Measurements from ENCODE around the gene TMEM245.
A peak's percentile ranks its signal among the peaks of the same experiment; 100 is the strongest.

TMEM245 gene

GRCh38 chr9:109020581-109021511 is 98.9 kb downstream of the TMEM245 start:
- DNase-seq (ENCODE audit: low read depth): no peak

- DNase-seq (ENCODE audit: low read depth): no peak
Measured at GRCh38 chr9:109020113-109020512, 99.6 kb downstream of the TMEM245 start.

GRCh38 chr9:109019420-109019819 is 100.3 kb downstream of the TMEM245 start:
- DNase-seq (ENCODE audit: low read depth): no peak

GRCh38 chr9:109017493-109017892 is 102.3 kb downstream of the TMEM245 start:
- DNase-seq (ENCODE audit: low read depth): no peak

DNA sequence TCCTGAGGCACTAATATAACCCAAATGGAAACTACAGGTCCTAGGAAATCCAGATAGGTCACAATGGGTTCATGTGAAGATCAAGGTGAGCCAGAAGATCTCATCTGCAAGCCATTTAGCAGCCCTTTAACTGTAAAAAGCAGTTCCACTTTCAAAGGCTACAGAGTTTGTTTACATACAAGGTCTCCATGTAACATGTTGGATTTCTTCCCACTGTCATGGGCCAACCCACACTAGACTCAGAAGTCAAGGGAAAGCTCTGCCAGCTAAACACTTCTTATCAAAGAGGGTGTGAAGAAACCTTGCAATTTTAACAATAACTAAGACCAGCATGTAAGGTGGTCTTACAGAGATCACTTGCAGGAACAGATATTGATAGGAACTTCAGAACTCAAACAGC is 102.7 kb downstream of the TMEM245 start:
- no peak for DNase-seq (ENCODE audit: low read depth)

GRCh38 chr9:109016132-109016531 is 103.6 kb downstream of the TMEM245 start:
- DNase-seq (ENCODE audit: low read depth): no peak

DNA sequence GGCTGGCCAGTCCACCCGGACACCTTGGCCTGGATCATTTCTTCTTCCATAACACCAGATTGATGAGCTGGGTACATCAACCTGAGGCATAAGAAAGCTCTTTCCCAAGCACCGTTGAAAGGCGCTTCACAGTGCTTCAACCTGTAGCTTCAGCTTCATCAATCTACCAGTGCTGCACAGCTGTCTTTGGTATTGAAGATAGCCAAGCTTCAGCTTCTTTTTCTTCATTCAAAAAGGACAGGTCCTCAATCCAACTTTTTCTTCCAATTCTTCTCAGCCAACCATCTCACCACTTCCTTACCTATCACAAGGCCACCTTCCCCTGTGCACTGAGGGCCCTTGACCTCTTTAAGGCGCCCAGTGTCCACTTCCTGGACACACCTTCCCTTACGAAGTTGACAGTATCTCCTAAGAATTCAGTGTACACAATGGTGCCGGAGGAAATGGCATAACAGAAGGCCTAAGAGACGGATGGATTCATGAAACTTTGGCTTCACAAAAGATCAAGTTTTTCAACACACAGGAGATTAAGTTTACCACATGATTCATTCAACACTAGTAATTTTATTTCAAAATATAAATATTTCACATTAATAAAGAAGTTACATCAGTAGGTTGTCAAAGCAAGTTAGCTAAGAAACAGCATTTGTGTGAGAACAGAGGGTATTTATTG is 105.0 kb downstream of the TMEM245 start:
- no peak for DNase-seq (ENCODE audit: low read depth)

DNA sequence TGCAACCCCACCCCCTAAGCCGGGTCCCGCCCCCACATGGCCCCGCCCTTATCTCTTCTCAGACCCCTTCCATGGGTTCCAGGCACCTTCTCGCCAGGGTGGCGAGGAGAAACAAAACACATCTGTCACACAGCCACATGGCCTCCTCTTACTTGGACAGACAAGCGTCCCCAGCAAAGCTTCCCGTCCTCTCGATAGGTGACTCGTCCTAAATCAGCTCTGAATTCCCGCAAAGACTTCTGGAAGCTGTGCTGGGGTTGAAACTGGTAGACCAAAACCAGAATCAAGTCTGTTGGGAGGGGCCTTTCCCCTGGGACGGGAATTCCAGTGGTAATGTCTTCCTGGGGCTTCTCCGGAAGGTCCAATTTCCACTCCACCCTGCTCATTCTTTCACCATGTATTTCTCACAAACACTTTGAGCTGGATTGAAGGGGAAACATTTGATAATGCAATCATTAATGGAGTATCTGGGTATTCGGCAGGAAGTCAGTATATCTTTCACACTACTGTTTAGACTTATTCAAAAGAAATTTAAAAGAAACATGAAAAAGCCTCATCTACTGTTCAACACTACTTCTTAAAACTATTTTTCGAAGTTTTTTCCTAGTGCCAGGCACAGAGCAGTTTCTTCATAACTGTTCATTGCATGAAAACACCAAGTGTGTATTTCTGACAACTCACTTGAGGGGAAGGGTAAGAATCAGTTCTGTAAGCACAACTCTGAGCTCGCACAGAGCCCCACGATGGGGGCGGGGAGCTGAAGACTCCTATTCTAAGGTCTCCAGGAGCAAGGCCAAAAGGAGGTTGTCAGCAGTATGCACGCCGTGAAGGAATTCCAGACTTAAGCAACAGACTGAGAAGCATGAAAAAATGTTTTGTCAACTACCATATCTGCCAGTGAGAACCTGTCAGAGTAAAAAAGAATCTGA is 105.8 kb downstream of the TMEM245 start:
- DNase-seq (ENCODE audit: low read depth): no peak

DNA sequence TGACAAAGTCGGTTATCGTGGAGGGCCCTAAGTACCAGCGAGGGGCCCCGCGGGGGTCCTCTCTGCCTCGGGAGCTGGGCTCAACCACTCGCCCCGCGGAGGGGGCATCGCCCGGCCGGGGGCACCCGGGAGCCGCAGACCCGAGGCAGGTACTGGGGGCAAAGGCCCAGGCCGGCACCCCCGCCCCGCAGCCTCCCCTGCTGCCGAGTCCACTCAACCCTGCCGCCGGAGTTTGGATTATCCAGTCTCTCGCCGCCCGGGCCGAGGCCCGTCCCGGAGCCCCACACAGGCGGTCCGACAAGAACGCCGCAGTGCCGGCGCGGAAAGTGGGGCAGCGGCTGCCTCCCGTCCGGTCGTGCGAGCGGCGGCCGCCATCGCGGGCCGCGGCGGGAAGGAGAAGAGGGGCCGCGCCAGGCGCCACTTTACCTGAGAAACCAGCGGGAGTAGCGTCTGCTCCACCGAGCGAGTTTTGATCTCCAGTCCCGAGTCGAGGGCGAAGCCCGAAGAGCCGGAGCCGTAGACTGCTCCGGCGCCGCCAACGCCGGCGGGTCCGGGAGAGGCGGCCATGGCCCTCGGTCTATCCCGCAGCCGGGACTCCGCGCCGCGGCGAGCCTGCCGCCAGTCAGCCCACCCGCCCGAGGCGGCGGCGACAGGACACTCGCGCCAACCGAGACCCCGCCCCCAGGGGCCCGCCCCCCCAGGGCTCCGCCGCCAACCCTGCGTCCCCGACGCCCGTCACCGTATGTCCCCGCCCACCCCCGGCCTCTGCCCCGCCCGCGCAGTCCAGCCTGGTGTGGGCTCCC is 106.7 kb downstream of the TMEM245 start, which contains the start of gene CTNNAL1:
CTNNAL1 (minus strand) TSS at position 624 of the 803 bp plus-strand sequence; CDS start at position 567, 57 bp downstream.
- DNase-seq (ENCODE audit: low read depth): peak; percentile 65

- DNase-seq (ENCODE audit: low read depth): no peak
Measured at GRCh38 chr9:109012009-109012875, 107.5 kb downstream of the TMEM245 start.

- no peak for DNase-seq (ENCODE audit: low read depth)
Measured at GRCh38 chr9:109011231-109011671, 108.5 kb downstream of the TMEM245 start.

DNA sequence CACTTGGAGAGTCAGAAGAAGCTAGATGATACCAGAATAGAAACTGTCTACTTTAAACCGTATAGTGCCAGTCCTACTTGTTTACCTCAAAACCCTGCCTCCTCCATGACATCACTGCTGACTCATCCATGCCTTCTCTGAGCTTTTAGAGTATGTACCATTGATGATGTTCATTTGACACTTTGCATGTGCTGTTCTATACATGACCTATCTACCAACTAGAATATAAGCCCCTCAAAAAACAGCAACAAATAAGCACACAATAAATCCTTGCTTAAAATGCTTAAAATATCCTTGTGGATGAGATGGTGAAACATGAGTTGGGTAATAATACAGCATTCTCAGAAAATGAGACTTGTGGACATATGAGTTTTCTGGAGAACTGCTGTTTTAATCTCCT is 109.0 kb downstream of the TMEM245 start:
- no peak for DNase-seq (ENCODE audit: low read depth)

DNA sequence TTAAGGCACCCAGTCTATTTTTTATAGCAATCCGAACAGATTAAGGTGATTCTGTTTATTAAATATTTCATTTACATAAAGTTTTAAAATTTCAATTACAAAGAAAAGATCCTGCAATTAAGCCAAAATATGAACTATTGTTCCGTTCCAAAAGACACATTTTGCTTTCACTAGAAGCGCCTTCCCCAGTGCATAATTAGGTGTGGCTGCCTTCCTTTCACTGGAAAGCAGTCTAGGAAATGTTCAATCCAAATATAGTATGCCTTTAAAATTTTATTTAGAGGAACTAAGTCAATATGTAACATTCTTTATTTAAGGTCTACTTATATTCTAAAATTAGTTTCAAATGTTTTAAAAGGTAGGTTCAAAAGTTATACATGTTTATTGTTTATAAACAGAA is 114.1 kb downstream of the TMEM245 start:
- DNase-seq (ENCODE audit: low read depth): no peak

DNA sequence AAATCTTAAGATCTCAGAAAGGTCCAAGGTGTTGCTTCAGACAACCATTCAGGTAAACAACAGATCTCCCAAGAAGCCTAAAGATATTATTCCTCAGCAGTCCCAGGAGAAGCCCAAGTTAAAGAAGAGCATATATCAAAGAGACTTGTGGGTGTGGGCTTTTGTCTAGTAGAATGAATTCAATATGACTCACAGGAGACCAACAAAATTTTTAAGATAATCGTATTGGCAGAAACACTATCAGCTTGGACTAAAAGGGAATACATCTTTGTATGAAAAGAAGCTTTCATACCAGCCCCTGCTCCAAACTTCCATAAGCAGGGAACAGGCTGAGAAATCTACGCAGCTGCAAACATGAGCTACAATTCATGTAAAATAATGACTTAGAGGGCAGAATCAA is 116.6 kb downstream of the TMEM245 start:
- DNase-seq (ENCODE audit: low read depth): no peak

- DNase-seq (ENCODE audit: low read depth): no peak
Measured at GRCh38 chr9:109002141-109002540, 117.6 kb downstream of the TMEM245 start.

- no peak for DNase-seq (ENCODE audit: low read depth)
Measured at GRCh38 chr9:109001275-109001676, 118.5 kb downstream of the TMEM245 start.

- no peak for DNase-seq (ENCODE audit: low read depth)
Measured at GRCh38 chr9:108997112-108997511, 122.6 kb downstream of the TMEM245 start.

- DNase-seq (ENCODE audit: low read depth): no peak
Measured at GRCh38 chr9:108996643-108997042, 123.1 kb downstream of the TMEM245 start.

GRCh38 chr9:108994695-108995094 is 125.1 kb downstream of the TMEM245 start:
- DNase-seq (ENCODE audit: low read depth): no peak

DNA sequence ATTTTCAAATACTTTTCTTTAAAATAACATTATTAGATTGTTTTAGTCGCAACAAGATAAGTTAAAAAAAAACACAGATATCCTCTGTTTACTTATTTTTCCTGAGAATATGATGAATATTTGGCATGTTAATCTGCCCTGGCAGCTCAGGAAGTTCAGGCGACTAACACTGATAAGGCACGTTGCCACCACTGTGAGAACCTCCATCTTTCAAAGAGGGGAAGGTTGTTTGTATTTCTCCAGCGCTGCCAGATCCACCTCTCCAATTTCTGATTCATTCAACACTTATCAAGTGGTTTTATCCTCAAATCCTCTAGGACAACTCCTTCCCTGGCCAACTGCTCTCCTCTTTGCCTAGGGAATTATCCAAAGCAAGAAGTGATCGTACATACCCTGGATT is 128.3 kb downstream of the TMEM245 start:
- DNase-seq (ENCODE audit: low read depth): no peak

Data from stimulated activated CD8-positive, alpha-beta memory T cell treated with anti-CD3 and anti-CD28 coated beads, Interleukin-15, amount 100 ng/mL, for 24 hours (primary cell).